Adipocyte (in vitro differentiated cells): ENCODE measurements around the gene TK2.
"Not testable (repeated sequence)": the region's sequence is repeated elsewhere in the genome, so short reads cannot be mapped to it uniquely, and the experiment has no call there.

Experiments used
- DNase-seq: peaks from one replicate; pipeline ENCODE4 v3.0.0-alpha.2; 2015; ENCODE audit warnings: low read depth
- H3K27me3 ChIP-seq: replicated peaks from 2 replicates; pipeline ENCODE4 v1.7.0; 2013; ENCODE audit warnings: mild to moderate bottlenecking, low read length, moderate library complexity; ENCODE audit not compliant: control insufficient read depth, insufficient read depth
- H3K36me3 ChIP-seq: 2 replicates; pipeline ENCODE4 v1.7.0; 2013; ENCODE audit warnings: low read length, mild to moderate bottlenecking, moderate library complexity; ENCODE audit not compliant: control insufficient read depth, insufficient read depth, severe bottlenecking
- H3K4me1 ChIP-seq: 2 replicates; pipeline ENCODE4 v1.7.0; 2013; ENCODE audit warnings: mild to moderate bottlenecking, low read length, moderate library complexity; ENCODE audit not compliant: control insufficient read depth, insufficient read depth
- H3K4me3 ChIP-seq: 2 replicates; pipeline ENCODE4 v1.7.0; 2013; ENCODE audit warnings: mild to moderate bottlenecking, low read length, moderate library complexity
- H3K9ac ChIP-seq: 2 replicates; pipeline ENCODE4 v1.7.0; 2013; ENCODE audit warnings: mild to moderate bottlenecking, low read length, moderate library complexity
- H3K9me3 ChIP-seq: 2 replicates; pipeline ENCODE4 v1.7.0; 2013; ENCODE audit warnings: mild to moderate bottlenecking, low read length, moderate library complexity; ENCODE audit not compliant: control insufficient read depth

TK2 gene

DNA sequence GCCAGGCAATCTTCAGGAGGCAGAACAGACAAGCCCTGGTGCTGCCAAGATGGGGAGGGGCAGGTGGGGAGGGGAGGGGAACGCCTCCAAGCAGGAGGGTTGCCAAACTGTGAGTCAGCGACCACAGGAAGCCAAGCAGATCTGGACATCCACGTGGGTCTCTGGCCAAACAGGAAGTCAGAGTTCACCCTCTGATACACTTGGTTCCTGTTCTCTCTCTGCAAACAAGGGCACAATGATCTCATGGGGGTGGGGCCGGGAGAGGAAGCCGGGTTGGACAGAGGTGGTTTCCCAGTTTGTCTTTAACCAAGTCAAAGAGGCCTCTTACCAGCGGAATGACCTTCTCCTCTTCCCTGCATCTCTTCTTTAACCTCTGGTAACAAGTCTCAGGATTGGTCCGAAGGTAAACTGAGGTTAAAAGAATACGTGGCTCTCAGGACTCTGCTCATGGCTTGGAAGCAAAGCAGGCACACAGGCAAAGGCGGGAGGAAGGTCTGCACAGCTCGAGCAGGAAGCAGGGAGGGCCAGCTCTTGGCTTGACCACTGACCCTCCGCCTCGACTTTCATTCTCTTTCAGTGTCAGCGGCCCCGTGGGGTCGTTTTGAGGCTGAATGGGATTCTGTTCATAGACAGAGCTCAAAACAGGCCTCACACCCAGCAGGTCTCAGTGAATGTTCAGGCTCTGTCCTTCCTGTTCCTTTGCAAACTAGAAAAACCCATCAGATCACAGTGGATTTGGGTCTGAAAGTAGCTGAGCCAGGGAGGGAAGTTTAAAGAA lies 32.9 kb downstream of the TK2 start:
- peaks cover 45% of the 10 kb centered on the region for H3K4me1 ChIP-seq
- H3K36me3 ChIP-seq: peaks cover 18% of the 10 kb centered on the region
- no peaks in the 10 kb centered on the region for H3K27me3 ChIP-seq
- peak overlapping the region; percentile 72 for H3K4me3 ChIP-seq
- no peaks in the 10 kb centered on the region for H3K9me3 ChIP-seq
- DNase-seq: peak; percentile 95
- peak overlapping the region; percentile 88 for H3K9ac ChIP-seq

DNA sequence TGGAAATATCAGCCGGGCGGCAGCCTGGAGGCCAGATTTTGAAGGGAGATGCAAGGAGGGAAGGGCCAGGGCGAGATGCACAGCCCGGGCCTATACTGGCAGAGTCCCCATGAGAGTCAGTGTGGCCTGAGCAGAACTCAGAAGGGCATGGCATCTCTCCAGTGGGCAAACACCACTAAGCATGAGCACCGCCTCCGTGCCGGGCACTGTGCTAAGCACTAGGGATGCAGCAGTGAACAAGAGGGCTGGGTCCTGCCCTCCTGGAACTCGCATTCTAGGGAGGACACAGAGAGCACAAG lies 33.5 kb downstream of the TK2 start:
- Histone ChIP-seq H3K4me3 (peak overlapping the region; percentile 4), H3K27me3 (no peaks in the 10 kb centered on the region), H3K9ac (peak overlapping the region; percentile 76), H3K9me3 (no peaks in the 10 kb centered on the region), H3K4me1 (peaks cover 45% of the 10 kb centered on the region), H3K36me3 (peaks cover 13% of the 10 kb centered on the region)
- no peak for DNase-seq

GRCh38 chr16:66515596-66516508 lies 34.1 kb downstream of the TK2 start:
- H3K9ac ChIP-seq: peak overlapping the region; percentile 76
- peaks cover 11% of the 10 kb centered on the region for H3K36me3 ChIP-seq
- DNase-seq: peak; percentile 40
- peaks cover 51% of the 10 kb centered on the region for H3K4me1 ChIP-seq
- H3K27me3 ChIP-seq: no peaks in the 10 kb centered on the region
- H3K4me3 ChIP-seq: peak overlapping the region; percentile 4
- no peaks in the 10 kb centered on the region for H3K9me3 ChIP-seq

DNA sequence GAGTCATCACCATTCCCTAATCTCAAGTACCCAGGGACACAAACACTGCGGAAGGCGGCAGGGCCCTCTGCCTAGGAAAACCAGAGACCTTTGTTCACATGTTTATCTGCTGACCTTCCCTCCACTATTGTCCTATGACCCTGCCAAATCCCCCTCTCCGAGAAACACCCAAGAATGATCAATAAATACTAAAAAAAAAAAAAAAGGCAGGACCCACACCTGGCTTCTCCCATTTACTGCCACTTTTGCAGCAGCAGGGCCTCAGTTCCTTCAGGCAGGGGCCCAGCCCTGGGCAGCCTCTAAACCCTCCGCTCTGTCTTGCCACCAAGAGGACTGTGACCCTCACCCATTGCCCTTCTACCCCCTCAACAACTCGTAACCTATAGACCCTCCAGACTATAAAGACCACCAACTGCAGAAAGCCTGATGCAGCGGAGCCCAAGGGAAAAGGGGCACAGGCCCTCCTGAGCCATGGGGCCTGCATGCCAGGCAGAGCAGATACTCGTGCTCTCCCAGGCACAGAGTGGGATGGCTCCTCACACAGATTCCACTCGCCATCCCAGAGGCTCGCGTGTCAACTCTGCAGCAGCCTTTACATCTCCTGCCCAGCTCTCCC lies 34.8 kb downstream of the TK2 start:
- not testable (repeated sequence) for H3K27me3 ChIP-seq, H3K36me3 ChIP-seq, H3K9ac ChIP-seq, H3K4me3 ChIP-seq, H3K9me3 ChIP-seq, DNase-seq
- peaks cover 59% of the 10 kb centered on the region for H3K4me1 ChIP-seq

- not testable (repeated sequence) for H3K9me3 ChIP-seq, DNase-seq, H3K9ac ChIP-seq, H3K27me3 ChIP-seq, H3K36me3 ChIP-seq, H3K4me3 ChIP-seq
- peaks cover 60% of the 10 kb centered on the region for H3K4me1 ChIP-seq
These were observed 35.5 kb downstream of the TK2 start for GRCh38 chr16:66514391-66514790.

- H3K4me3 ChIP-seq: no peak overlapping the region
- DNase-seq: no peak
These were observed 36.7 kb downstream of the TK2 start for GRCh38 chr16:66513111-66513723.

DNA sequence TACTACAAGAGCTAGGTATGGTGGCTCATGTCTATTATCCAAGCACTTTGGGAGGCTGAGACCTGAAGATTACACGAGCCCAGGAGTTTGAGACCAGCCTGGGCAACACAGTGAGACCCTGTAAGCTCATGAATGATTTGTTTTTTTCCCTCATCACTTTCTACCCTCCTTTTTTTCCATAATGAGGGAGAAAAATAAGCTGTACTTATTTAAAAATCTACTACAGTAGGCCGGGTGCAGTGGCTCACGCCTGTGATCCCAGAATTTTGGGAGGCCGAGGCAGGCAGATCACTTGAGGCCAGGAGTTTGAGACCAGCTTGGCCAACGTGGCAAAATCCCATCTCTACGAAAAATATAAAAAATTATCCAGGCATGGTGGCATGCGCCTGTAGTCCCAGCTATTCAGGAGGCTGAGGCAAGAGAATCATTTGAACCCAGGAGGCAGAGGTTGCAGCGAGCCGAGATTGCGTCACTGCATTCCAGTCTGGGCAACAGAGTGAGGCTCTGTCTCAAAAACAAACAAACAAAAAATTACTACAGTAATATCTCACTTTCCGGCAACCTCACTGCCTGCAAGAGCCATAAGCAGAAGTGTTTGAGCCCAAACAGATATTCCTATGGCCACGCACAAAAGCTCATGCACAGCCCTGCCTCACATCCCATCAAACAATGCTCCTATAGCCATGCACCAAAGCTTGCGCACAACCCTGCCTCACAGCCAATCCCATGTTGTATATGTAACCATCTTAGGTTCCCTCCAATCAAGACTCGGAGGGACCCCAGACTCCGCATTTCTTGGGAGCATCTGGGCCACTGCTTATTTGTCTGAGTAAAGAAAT lies 37.4 kb downstream of the TK2 start:
- Histone ChIP-seq H3K27me3 (no peaks in the 10 kb centered on the region), H3K9ac (peak overlapping the region; percentile 78), H3K36me3 (no peaks in the 10 kb centered on the region), H3K9me3 (no peaks in the 10 kb centered on the region), H3K4me3 (peak overlapping the region; percentile 35), H3K4me1 (peaks cover 65% of the 10 kb centered on the region)
- peak; percentile 69 for DNase-seq

More at GRCh38 chr16:66513111-66513723, 36.7 kb downstream of the TK2 start:
- H3K9ac ChIP-seq: peak overlapping the region; percentile 78
- no peaks in the 10 kb centered on the region for H3K36me3 ChIP-seq
- H3K4me1 ChIP-seq: peaks cover 66% of the 10 kb centered on the region
- no peaks in the 10 kb centered on the region for H3K27me3 ChIP-seq
- no peaks in the 10 kb centered on the region for H3K9me3 ChIP-seq

DNA sequence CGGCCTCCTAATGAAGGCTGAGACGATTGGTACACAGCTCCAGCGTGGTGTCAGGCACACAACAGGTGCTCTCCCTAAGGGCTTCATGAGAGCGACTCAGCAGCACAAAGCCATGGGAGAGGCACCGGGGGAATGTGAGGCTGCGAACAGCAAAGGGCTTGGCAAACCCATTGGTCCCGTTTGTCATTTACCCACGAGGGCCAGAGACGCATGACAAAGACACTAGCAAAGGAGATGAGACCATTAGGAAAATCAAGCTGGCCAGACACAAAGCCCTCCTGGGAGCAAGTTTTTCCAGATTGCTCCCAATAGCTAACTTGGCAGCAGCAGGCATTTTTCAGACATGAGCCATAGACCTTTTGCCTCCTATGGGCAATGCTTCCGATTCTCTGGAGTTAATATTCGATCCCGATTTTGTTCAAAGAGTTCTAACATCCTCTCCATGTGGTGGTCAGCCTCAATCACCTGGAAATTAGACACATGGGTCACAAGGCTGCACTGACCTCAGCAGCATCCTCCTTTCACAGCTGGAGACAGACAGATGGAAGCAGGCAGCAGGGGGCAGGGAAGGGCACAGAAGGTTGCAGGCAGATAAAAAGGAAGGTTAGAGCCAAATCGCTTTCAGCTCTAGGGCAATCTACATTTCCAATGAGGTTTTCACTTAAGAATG lies 38.2 kb downstream of the TK2 start:
- H3K4me1 ChIP-seq: peaks cover 58% of the 10 kb centered on the region
- H3K36me3 ChIP-seq: no peaks in the 10 kb centered on the region
- H3K9ac ChIP-seq: peak overlapping the region; percentile 78
- peak; percentile 79 for DNase-seq
- H3K9me3 ChIP-seq: no peaks in the 10 kb centered on the region
- peak overlapping the region; percentile 59 for H3K4me3 ChIP-seq
- H3K27me3 ChIP-seq: no peaks in the 10 kb centered on the region

GRCh38 chr16:66510711-66511601 lies 39.0 kb downstream of the TK2 start:
- H3K9ac ChIP-seq: peak overlapping the region; percentile 78
- no peaks in the 10 kb centered on the region for H3K36me3 ChIP-seq
- DNase-seq: peak; percentile 27
- H3K4me3 ChIP-seq: peak overlapping the region; percentile 59
- peaks cover 52% of the 10 kb centered on the region for H3K4me1 ChIP-seq
- H3K27me3 ChIP-seq: no peaks in the 10 kb centered on the region
- H3K9me3 ChIP-seq: no peaks in the 10 kb centered on the region
